Osteocyte (in vitro differentiated cells): ENCODE data around the gene ACTA2. TPM values are rescaled to one million over a fixed set of nuclear protein-coding genes. Genes with fewer than 3 reads are reported as not detected.
A peak's percentile ranks its signal among the peaks of the same experiment; 100 is the strongest.

Experiments used
- DNase-seq: peaks from one replicate; pipeline ENCODE4 v3.0.0; 2021; ENCODE audit warnings: mixed read lengths; ENCODE audit not compliant: unreplicated experiment; ENCODE audit errors: extremely low spot score
- H3K27ac Mint-ChIP-seq: one replicate; pipeline ENCODE4 v1.8.0; 2021; ENCODE audit warnings: mild to moderate bottlenecking, mixed read lengths; ENCODE audit not compliant: unreplicated experiment
- H3K27me3 Mint-ChIP-seq: one replicate; pipeline ENCODE4 v1.8.0; 2021; ENCODE audit warnings: mixed read lengths; ENCODE audit not compliant: unreplicated experiment
- H3K36me3 Mint-ChIP-seq: one replicate; pipeline ENCODE4 v1.8.0; 2021; ENCODE audit warnings: mixed read lengths; ENCODE audit not compliant: unreplicated experiment
- H3K4me1 Mint-ChIP-seq: one replicate; pipeline ENCODE4 v1.8.0; 2021; ENCODE audit warnings: mixed read lengths; ENCODE audit not compliant: unreplicated experiment
- H3K4me3 Mint-ChIP-seq: one replicate; pipeline ENCODE4 v1.8.0; 2021; ENCODE audit warnings: mild to moderate bottlenecking, moderate library complexity, mixed read lengths; ENCODE audit not compliant: unreplicated experiment
- H3K9me3 Mint-ChIP-seq: one replicate; pipeline ENCODE4 v1.8.0; 2021; ENCODE audit warnings: mixed read lengths; ENCODE audit not compliant: unreplicated experiment
- total RNA-seq: library from RNA; stranded (reverse); gene quantifications from 2 replicates; pipeline ENCODE4 v1.2.1, GENCODE V29; 2021
- TF ChIP-seq, protein P1 (sequence below): fragments of 200-600 bp; sonication (generic); IDR thresholded peaks from 2 replicates; pipeline ENCODE4 v1.5.0; 2021; ENCODE audit warnings: antibody characterized with exemption, mild to moderate bottlenecking, moderate library complexity

ACTA2 gene
- total RNA-seq, 1 donor from 2014 or later: 329 TPM

DNA sequence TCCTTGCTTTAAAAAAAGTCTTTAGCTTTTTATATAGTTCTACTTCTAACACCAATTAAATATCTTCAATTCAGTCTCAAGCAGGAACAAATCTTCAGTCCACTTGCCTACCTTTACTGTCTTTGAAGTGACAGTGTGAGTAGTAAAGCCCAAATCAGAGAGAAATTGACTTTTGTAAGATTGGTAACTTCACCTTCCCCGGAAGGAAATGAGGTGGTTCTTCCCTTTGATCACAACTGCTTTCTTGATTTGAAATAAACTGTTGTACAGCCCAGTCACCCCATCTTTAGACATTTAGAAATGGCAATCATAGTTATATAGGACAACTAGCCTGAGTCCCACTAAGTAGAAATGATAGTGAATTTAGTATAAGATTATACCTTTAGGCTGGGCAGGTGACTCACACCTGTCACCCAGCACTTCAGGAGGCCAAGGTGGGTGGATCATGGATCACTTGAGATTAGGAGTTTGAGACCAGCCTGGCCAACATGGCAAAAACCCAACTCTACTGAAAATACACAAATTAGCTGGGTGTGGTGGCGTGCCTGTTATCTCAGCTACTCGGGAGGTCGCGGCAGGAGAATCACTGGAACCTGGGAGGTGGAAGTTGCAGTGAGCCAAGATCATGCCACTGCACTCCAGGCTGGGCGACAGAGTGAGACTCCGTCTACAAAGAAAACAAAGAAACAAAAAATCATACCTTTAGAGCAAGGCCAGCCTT lies 42.7 kb upstream of the ACTA2 start:
- Mint-ChIP-seq H3K36me3 (no peaks in the 10 kb centered on the region), H3K27me3 (no peaks in the 10 kb centered on the region), H3K27ac (no peak overlapping the region), H3K4me1 (peaks cover 24% of the 10 kb centered on the region), H3K4me3 (no peak overlapping the region), H3K9me3 (no peaks in the 10 kb centered on the region)
- TF ChIP-seq, protein P1, sequence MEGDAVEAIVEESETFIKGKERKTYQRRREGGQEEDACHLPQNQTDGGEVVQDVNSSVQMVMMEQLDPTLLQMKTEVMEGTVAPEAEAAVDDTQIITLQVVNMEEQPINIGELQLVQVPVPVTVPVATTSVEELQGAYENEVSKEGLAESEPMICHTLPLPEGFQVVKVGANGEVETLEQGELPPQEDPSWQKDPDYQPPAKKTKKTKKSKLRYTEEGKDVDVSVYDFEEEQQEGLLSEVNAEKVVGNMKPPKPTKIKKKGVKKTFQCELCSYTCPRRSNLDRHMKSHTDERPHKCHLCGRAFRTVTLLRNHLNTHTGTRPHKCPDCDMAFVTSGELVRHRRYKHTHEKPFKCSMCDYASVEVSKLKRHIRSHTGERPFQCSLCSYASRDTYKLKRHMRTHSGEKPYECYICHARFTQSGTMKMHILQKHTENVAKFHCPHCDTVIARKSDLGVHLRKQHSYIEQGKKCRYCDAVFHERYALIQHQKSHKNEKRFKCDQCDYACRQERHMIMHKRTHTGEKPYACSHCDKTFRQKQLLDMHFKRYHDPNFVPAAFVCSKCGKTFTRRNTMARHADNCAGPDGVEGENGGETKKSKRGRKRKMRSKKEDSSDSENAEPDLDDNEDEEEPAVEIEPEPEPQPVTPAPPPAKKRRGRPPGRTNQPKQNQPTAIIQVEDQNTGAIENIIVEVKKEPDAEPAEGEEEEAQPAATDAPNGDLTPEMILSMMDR: no peak
- no peak for DNase-seq

DNA sequence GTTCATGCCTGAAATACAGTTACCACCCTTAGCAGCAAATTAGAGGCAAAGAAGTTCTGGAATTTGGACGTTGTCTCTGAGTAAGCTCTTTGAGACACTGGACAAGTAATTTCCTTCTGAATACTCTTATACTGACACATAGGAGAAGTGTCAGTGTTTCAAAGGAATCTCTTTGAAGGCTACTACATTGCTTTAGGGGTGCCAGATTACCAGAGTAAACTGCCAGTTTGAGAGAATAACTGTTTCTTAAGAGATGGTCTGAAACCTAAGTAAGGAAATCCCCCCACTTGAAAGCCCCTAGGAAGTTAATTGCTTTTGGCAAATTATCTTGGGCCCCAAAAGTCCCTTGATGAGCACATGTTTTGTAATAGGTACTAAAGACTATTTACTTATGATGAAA lies 41.4 kb upstream of the ACTA2 start:
- DNase-seq: no peak
- TF ChIP-seq, protein P1: no peak
- H3K27me3 Mint-ChIP-seq: no peaks in the 10 kb centered on the region
- no peaks in the 10 kb centered on the region for H3K9me3 Mint-ChIP-seq
- peaks cover 23% of the 10 kb centered on the region for H3K4me1 Mint-ChIP-seq
- no peak overlapping the region for H3K27ac Mint-ChIP-seq
- H3K36me3 Mint-ChIP-seq: no peaks in the 10 kb centered on the region
- no peak overlapping the region for H3K4me3 Mint-ChIP-seq

DNA sequence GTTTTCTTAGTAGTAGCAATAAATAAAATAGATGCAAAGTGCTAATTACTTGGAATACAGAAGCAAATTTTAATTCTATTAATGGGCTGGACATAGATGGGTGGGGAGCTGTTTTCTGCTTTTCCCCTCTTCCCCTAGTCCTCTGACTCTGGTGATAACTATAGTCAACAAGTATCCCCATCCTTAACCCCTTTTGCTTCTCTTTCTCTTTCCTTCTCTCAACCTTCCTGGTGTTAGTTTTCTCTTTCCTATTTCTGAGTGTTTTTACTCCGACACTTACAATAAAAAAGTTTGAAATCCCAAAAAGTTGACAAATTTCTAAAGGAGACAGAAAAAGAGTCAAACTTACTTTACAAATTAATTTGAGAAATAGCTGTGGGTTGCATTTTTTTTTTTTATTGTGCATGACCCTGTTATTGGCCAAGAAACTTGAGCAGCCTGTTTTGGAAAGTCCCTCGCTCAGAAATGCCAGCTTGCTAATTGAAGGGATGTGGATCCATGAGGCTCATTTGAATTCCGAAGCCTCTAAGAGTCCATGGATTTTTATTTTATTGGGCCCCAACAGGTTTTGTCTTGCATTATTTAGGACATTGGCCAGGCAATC lies 40.5 kb upstream of the ACTA2 start:
- TF ChIP-seq, protein P1: no peak
- Mint-ChIP-seq H3K27ac (no peak overlapping the region), H3K4me3 (no peak overlapping the region), H3K4me1 (peaks cover 23% of the 10 kb centered on the region), H3K27me3 (no peaks in the 10 kb centered on the region), H3K9me3 (no peaks in the 10 kb centered on the region), H3K36me3 (no peaks in the 10 kb centered on the region)
- no peak for DNase-seq

DNA sequence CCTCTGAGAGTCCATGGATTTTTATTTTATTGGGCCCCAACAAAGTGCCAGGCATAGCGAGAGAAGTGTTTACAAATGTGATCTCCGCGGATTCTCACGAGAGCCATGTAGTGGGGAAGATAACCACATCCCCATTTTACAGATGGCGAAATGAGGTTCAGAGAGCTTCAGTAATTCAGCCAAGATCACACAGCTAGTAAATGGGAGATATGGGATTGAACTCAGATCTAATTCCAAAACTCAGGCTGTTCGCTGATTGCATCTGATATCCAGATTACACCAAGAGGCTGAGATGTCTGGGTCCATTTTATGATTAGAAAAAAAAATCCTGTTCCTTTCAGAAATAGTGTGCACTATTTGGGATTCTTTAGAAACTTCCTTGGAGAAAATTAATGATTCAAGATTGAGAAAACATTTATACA lies 39.3 kb upstream of the ACTA2 start:
- no peaks in the 10 kb centered on the region for H3K27me3 Mint-ChIP-seq
- H3K36me3 Mint-ChIP-seq: no peaks in the 10 kb centered on the region
- H3K27ac Mint-ChIP-seq: peak overlapping the region; percentile 94
- H3K9me3 Mint-ChIP-seq: no peaks in the 10 kb centered on the region
- no peak for DNase-seq
- H3K4me1 Mint-ChIP-seq: peaks cover 23% of the 10 kb centered on the region
- TF ChIP-seq, protein P1: no peak
- H3K4me3 Mint-ChIP-seq: peak overlapping the region; percentile 98

DNA sequence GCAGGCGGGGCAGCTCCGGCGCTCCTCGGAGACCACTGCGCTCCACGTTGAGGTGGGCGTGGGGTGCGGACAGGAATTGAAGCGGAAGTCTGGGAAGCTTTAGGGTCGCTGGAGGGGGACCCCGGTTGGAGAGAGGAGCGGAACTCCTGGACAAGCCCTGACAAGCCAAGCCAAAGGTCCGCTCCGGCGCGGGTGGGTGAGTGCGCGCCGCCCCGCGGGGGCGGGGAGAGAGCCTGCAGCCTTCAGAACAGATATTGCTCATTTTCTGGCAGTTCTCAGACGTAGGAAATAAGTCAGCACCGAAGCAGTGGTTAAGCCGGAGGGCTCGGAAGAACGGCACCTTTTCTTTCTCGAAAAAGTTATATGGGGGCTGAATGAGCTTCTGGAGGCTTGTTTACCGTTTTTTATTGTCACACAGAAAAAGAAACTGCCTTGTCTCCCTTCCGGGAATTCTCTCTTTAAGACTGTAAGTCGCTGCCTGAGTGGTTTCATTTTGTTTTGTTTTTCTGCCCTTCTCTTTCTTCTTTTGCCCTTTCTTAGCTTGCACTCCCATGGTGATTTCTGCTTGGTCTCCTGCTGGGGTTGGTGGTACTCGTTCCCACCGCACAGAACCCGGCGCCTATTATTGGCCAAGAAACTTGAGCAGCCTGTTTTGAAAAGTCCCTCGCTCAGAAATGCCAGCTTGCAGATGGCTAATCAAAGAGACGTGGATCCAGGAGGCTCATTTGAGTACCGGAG lies 38.8 kb upstream of the ACTA2 start:
- no peak for DNase-seq
- no peaks in the 10 kb centered on the region for H3K27me3 Mint-ChIP-seq
- peak overlapping the region; percentile 98 for H3K4me3 Mint-ChIP-seq
- H3K27ac Mint-ChIP-seq: peak overlapping the region; percentile 94
- TF ChIP-seq, protein P1: peak; percentile 23
- no peaks in the 10 kb centered on the region for H3K9me3 Mint-ChIP-seq
- peaks cover 24% of the 10 kb centered on the region for H3K4me1 Mint-ChIP-seq
- no peaks in the 10 kb centered on the region for H3K36me3 Mint-ChIP-seq
